ENCODE data around the gene POFUT1. TPM values are rescaled to one million over a fixed set of nuclear protein-coding genes. Genes with fewer than 3 reads are reported as not detected.
"Not testable (repeated sequence)": the region's sequence is repeated elsewhere in the genome, so short reads cannot be mapped to it uniquely, and the experiment has no call there.

The POFUT1 gene
- 10 to 100 TPM; 21.5 to 23.2 TPM for total RNA-seq

- no peaks in the 10 kb centered on the region for H3K9me3 Mint-ChIP-seq
- no peaks in the 10 kb centered on the region for H3K27me3 Mint-ChIP-seq
- peaks cover 42% of the 10 kb centered on the region for H3K36me3 Mint-ChIP-seq (ENCODE audit: low read depth)
- peaks cover 82% of the 10 kb centered on the region for H3K4me1 Mint-ChIP-seq
- ChIA-PET CTCF (no interaction called here), POLR2A (interaction anchor here (0.8 to 1.2 kb wide), 4 partner anchors 17 to 151 kb away, joined by 3 to 4 read pairs (median 3); partner anchors contain the start of genes ASXL1 and TM9SF4)
- H3K4me3 Mint-ChIP-seq = peak within 1 kb of the TSS; percentile 91
- peak; percentile 92 for DNase-seq
- peak within 1 kb of the TSS; percentile 88 for H3K27ac Mint-ChIP-seq
These were observed at the start of gene POFUT1, which contains the start of gene PLAGL2 for GRCh38 chr20:32207626-32208498. TSS of gene POFUT1 (plus strand) at chr20:32207880. CDS start at chr20:32207942, 62 bp downstream. TSS of gene PLAGL2 (minus strand) at chr20:32207743. CDS start at chr20:32202178, 5,565 bp downstream.

- Mint-ChIP-seq H3K27me3 (no peaks in the 10 kb centered on the region), H3K36me3 (ENCODE audit: low read depth) (peaks cover 57% of the 10 kb centered on the region), H3K4me1 (peaks cover 2% of the 10 kb centered on the region), H3K4me3 (no peak overlapping the region), H3K27ac (no peak overlapping the region), H3K9me3 (no peaks in the 10 kb centered on the region)
- ChIA-PET CTCF (no interaction called here), POLR2A (no interaction called here)
- DNase-seq = no peak
These were observed 49.3 kb upstream of the POFUT1 start for GRCh38 chr20:32158351-32158750.

GRCh38 chr20:32158943-32159660, 48.6 kb upstream of the POFUT1 start:
- H3K27me3 Mint-ChIP-seq = no peaks in the 10 kb centered on the region
- peaks cover 2% of the 10 kb centered on the region for H3K4me1 Mint-ChIP-seq
- ChIA-PET POLR2A (interaction anchor here (1.0 kb wide), 1 partner anchor 40 kb away, joined by 3 read pairs; no protein-coding TSS in a partner anchor), CTCF (no interaction called here)
- H3K36me3 Mint-ChIP-seq (ENCODE audit: low read depth) = peaks cover 54% of the 10 kb centered on the region
- H3K4me3 Mint-ChIP-seq = no peak overlapping the region
- DNase-seq = no peak
- H3K9me3 Mint-ChIP-seq = no peaks in the 10 kb centered on the region
- H3K27ac Mint-ChIP-seq = no peak overlapping the region

DNA sequence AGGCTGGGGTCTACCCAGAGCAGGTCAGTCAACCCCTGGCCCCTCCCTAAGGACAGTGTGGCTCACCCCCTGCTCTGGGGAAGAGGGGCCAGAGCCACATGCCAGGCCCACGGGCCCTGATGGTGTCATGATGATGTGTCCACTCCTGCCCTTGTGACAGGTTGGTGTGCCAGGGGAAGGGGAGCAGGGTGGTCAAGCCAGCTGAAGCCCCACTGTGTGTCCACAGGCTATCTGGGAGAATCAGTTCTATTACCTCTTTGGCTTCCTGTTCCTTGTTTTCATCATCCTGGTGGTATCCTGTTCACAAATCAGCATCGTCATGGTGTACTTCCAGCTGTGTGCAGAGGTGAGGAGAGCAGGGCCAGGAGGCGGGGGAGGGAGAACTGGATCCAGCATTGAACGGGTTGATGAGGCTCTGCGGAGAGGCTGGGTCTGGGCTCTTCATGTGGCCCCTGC, 47.9 kb upstream of the POFUT1 start:
- ChIA-PET CTCF (interaction anchor here (0.7 kb wide), 1 partner anchor 208 kb away, joined by 3 read pairs; the partner anchor contains the start of gene PDRG1), POLR2A (interaction anchor here (1.0 kb wide), 1 partner anchor 40 kb away, joined by 3 read pairs; no protein-coding TSS in a partner anchor)
- Mint-ChIP-seq H3K9me3 (no peaks in the 10 kb centered on the region), H3K4me1 (no peaks in the 10 kb centered on the region), H3K36me3 (ENCODE audit: low read depth) (peaks cover 55% of the 10 kb centered on the region), H3K27ac (no peak overlapping the region), H3K4me3 (no peak overlapping the region), H3K27me3 (no peaks in the 10 kb centered on the region)
- DNase-seq = no peak

DNA sequence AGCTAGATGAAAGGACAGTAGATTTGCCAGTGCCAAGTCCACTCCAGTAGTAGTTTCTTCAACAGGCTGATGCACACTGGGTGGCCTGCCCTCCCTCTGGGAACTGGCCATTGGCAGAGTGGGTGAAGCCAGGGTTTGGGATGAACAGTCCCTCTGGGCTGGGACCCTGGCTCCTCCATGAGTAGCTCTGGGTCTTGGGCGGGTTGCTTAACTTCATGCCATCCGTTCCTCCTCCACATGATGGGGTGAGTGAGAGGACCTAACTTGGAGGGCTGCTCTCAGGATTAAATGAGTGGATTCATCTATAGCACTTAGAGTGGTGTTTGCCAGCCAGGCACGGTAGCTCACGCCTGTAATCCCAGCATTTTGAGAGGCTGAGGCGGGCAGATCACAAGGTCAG, 47.3 kb upstream of the POFUT1 start:
- POLR2A ChIA-PET = no interaction called here
- Mint-ChIP-seq H3K36me3 (ENCODE audit: low read depth) (peaks cover 55% of the 10 kb centered on the region), H3K27me3 (no peaks in the 10 kb centered on the region), H3K27ac (no peak overlapping the region), H3K9me3 (no peaks in the 10 kb centered on the region), H3K4me3 (no peak overlapping the region), H3K4me1 (no peaks in the 10 kb centered on the region)
- DNase-seq = no peak
- CTCF ChIA-PET = interaction anchor here (0.7 kb wide), 1 partner anchor 208 kb away, joined by 3 read pairs; the partner anchor contains the start of gene PDRG1

GRCh38 chr20:32162351-32162750, 45.3 kb upstream of the POFUT1 start:
- H3K36me3 Mint-ChIP-seq (ENCODE audit: low read depth) = peaks cover 66% of the 10 kb centered on the region
- peaks cover 1% of the 10 kb centered on the region for H3K4me1 Mint-ChIP-seq
- no peaks in the 10 kb centered on the region for H3K9me3 Mint-ChIP-seq
- H3K27me3 Mint-ChIP-seq = no peaks in the 10 kb centered on the region
- ChIA-PET POLR2A (no interaction called here), CTCF (no interaction called here)
- no peak overlapping the region for H3K27ac Mint-ChIP-seq
- DNase-seq = no peak
- no peak overlapping the region for H3K4me3 Mint-ChIP-seq

DNA sequence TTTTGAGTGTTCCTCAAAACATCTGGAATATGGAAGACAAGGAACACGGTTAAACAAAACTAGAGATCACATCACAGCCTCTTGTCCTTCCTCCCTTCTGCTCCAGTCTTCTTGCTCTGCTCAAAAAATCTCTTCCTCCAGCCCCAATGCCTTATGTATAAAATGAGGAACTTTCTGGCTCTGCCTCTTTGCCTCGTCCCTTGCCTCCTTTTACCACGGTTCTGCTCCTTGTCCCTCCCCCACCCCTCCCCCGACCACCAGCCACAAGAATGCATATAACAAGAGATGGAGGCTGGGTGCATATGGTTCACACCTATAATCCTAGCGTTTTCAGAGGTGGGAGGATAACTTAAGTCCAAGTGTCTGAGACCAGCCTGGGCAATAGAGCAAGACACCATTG, 43.7 kb upstream of the POFUT1 start:
- H3K9me3 Mint-ChIP-seq = no peaks in the 10 kb centered on the region
- POLR2A ChIA-PET = no interaction called here
- CTCF ChIA-PET = no interaction called here
- no peak overlapping the region for H3K27ac Mint-ChIP-seq
- no peak overlapping the region for H3K4me3 Mint-ChIP-seq
- H3K4me1 Mint-ChIP-seq = peaks cover 2% of the 10 kb centered on the region
- no peaks in the 10 kb centered on the region for H3K27me3 Mint-ChIP-seq
- H3K36me3 Mint-ChIP-seq (ENCODE audit: low read depth) = peaks cover 58% of the 10 kb centered on the region
- no peak for DNase-seq

GRCh38 chr20:32164984-32165735, 42.5 kb upstream of the POFUT1 start:
- Mint-ChIP-seq H3K27ac (no peak overlapping the region), H3K4me1 (peaks cover 2% of the 10 kb centered on the region), H3K4me3 (no peak overlapping the region), H3K36me3 (ENCODE audit: low read depth) (peaks cover 50% of the 10 kb centered on the region), H3K27me3 (no peaks in the 10 kb centered on the region), H3K9me3 (no peaks in the 10 kb centered on the region)
- POLR2A ChIA-PET = no interaction called here
- DNase-seq = no peak
- CTCF ChIA-PET = no interaction called here

GRCh38 chr20:32165836-32166545, 41.7 kb upstream of the POFUT1 start:
- POLR2A ChIA-PET = no interaction called here
- Mint-ChIP-seq H3K27me3 (no peaks in the 10 kb centered on the region), H3K9me3 (no peaks in the 10 kb centered on the region), H3K36me3 (ENCODE audit: low read depth) (peaks cover 44% of the 10 kb centered on the region), H3K4me1 (peaks cover 2% of the 10 kb centered on the region), H3K4me3 (no peak overlapping the region), H3K27ac (no peak overlapping the region)
- CTCF ChIA-PET = no interaction called here
- DNase-seq = no peak

DNA sequence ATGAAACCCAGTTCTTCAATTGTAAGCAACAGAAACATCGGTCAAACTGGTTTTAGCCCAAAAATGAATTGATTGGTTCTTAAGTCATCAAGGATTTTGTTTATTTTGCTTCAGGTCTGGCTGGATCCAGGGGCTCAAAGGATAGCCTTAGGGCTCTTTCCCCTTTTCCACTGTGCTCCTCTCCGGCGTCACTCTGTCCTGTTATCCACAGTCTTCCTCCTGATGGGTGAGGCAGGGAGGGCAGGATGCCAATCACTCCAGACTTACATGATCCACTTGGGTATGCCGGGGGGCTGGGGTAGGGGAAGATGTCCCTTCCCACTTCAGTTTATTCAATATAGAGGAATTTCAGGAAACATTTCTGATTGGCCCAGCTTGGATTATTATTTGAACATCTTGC, 40.1 kb upstream of the POFUT1 start:
- H3K9me3 Mint-ChIP-seq = no peaks in the 10 kb centered on the region
- H3K27me3 Mint-ChIP-seq = no peaks in the 10 kb centered on the region
- no peak overlapping the region for H3K4me3 Mint-ChIP-seq
- H3K27ac Mint-ChIP-seq = no peak overlapping the region
- H3K4me1 Mint-ChIP-seq = peaks cover 2% of the 10 kb centered on the region
- no peak for DNase-seq
- ChIA-PET POLR2A (no interaction called here), CTCF (no interaction called here)
- H3K36me3 Mint-ChIP-seq (ENCODE audit: low read depth) = peaks cover 29% of the 10 kb centered on the region

- Mint-ChIP-seq H3K9me3 (no peaks in the 10 kb centered on the region), H3K4me3 (no peak overlapping the region), H3K36me3 (ENCODE audit: low read depth) (peaks cover 27% of the 10 kb centered on the region), H3K27me3 (no peaks in the 10 kb centered on the region), H3K27ac (no peak overlapping the region), H3K4me1 (peaks cover 2% of the 10 kb centered on the region)
- ChIA-PET POLR2A (no interaction called here), CTCF (no interaction called here)
- DNase-seq = no peak
These were observed 39.3 kb upstream of the POFUT1 start for GRCh38 chr20:32168184-32168910.

GRCh38 chr20:32177696-32178095, 30.0 kb upstream of the POFUT1 start:
- POLR2A ChIA-PET; H3K27me3 Mint-ChIP-seq; DNase-seq; CTCF ChIA-PET; H3K36me3 Mint-ChIP-seq (ENCODE audit: low read depth); H3K4me3 Mint-ChIP-seq; H3K4me1 Mint-ChIP-seq; H3K27ac Mint-ChIP-seq; H3K9me3 Mint-ChIP-seq: not testable (repeated sequence)

Data from activated CD4-positive, alpha-beta memory T cell treated with anti-CD3 and anti-CD28 coated beads, Interleukin-2, amount 10 ng/mL, durations not matched to agents 7 days and 5 days (primary cell).